ENCODE measurements around the gene GGA3. TPM values are rescaled to one million over a fixed set of nuclear protein-coding genes. Genes with fewer than 3 reads are reported as not detected.

GGA3 gene
- total RNA-seq, 1 experiment from 2014 or later = 61.6 TPM

GRCh38 chr17:75263055-75263454 is 1.6 kb upstream of the GGA3 start:
- Histone ChIP-seq H3K4me1 (ENCODE audit: control insufficient read depth, insufficient read depth, low read length) (peaks cover 32% of the 10 kb centered on the region), H3K27ac (ENCODE audit: low read length) (peak overlapping the region; percentile 95), H3K9me3 (ENCODE audit: control insufficient read depth, insufficient read depth, low read depth, low read length) (no peaks in the 10 kb centered on the region), H3K27me3 (ENCODE audit: control insufficient read depth, insufficient read depth, low read length) (no peaks in the 10 kb centered on the region), H3K4me3 (ENCODE audit: low read depth in 2 of 2, low read length in 2 of 2) (peak overlapping the region in 1 of 2 experiments; percentile 98; a peak in 3 of 4 replicates), H3K36me3 (ENCODE audit: control insufficient read depth, insufficient read depth, low read length) (peaks cover 7% of the 10 kb centered on the region; the same call in 1 of the 2 replicates)
- CTCF ChIA-PET = interaction anchor here (0.6 to 1.2 kb wide), 4 partner anchors 8 to 301 kb away, joined by 3 to 6 read pairs (median 4); partner anchors contain the start of gene MIF4GD
- in situ Hi-C loops (cut with HindIII; ENCODE audit: low pct_unique_long_range_greater_than_20kb, low sequenced_read_pairs) (no loop called here), intact Hi-C loops (cut with micrococcal nuclease; ENCODE audit: unreplicated experiment) (no loop called here)
- POLR2A ChIA-PET = interaction anchor here (0.7 kb wide), 1 partner anchor 143 kb away, joined by 3 read pairs; no protein-coding TSS in a partner anchor
- TF ChIP-seq CTCF (IDR thresholded peaks at IDR 0.05) = no peak
- no peak for TF ChIP-seq TCF7L2 (IDR thresholded peaks at IDR 0.05; ENCODE audit: low read depth, low read length)
- no peak for TF ChIP-seq SIN3A (IDR thresholded peaks at IDR 0.05; ENCODE audit: borderline replicate concordance, insufficient read depth, low read depth, low read length)
- TF ChIP-seq POLR2AphosphoS5 (IDR thresholded peaks at IDR 0.05; ENCODE audit: low read depth, low read length) = no peak
- no peak for TF ChIP-seq REST (IDR thresholded peaks at IDR 0.05; ENCODE audit: insufficient read depth in 1 of 2, low read depth in 2 of 2, low read length in 1 of 2)
- ATAC-seq = no peak
- BruUV-seq (replicated peaks) = TSS peak; percentile 83
- no peak for DNase-seq (ENCODE audit: low read depth, low spot score)

- H3K4me1 ChIP-seq (ENCODE audit: control insufficient read depth, insufficient read depth, low read length) = peaks cover 23% of the 10 kb centered on the region
- intact Hi-C loops (cut with micrococcal nuclease; ENCODE audit: unreplicated experiment) (no loop called here), in situ Hi-C loops (cut with HindIII; ENCODE audit: low pct_unique_long_range_greater_than_20kb, low sequenced_read_pairs) (no loop called here)
- ChIA-PET POLR2A (interaction anchor here (0.7 to 1.3 kb wide), 2 partner anchors 9 to 144 kb away, joined by 3 to 6 read pairs; partner anchors contain the start of gene MIF4GD), CTCF (interaction anchor here (0.6 to 2.9 kb wide), 6 partner anchors 9 to 263 kb away, joined by 3 to 21 read pairs (median 4); partner anchors contain the start of genes LLGL2 and MIF4GD)
- H3K27me3 ChIP-seq (ENCODE audit: control insufficient read depth, insufficient read depth, low read length) = no peaks in the 10 kb centered on the region
- peak overlapping the region; percentile 95 for H3K27ac ChIP-seq (ENCODE audit: low read length)
- peak overlapping the region; percentile 88 to 98 for H3K4me3 ChIP-seq (ENCODE audit: low read depth in 2 of 2, low read length in 2 of 2)
- no peaks in the 10 kb centered on the region for H3K9me3 ChIP-seq (ENCODE audit: control insufficient read depth, insufficient read depth, low read depth, low read length)
- peaks cover 7% of the 10 kb centered on the region; the same call in 1 of the 2 replicates for H3K36me3 ChIP-seq (ENCODE audit: control insufficient read depth, insufficient read depth, low read length)
- no TSS peak for BruUV-seq (replicated peaks)
- DNase-seq (ENCODE audit: low read depth, low spot score) (no peak), ATAC-seq (peak; percentile 18; the same call in 1 of the 2 replicates)
- TF ChIP-seq POLR2AphosphoS5 (IDR thresholded peaks at IDR 0.05; ENCODE audit: low read depth, low read length) (no peak), REST (IDR thresholded peaks at IDR 0.05; ENCODE audit: insufficient read depth in 1 of 2, low read depth in 2 of 2, low read length in 1 of 2) (no peak), SIN3A (IDR thresholded peaks at IDR 0.05; ENCODE audit: borderline replicate concordance, insufficient read depth, low read depth, low read length) (no peak)
Observed at GRCh38 chr17:75262112-75262606, 753 bp upstream of the GGA3 start.

Data from Panc1 (cell line).